ENCODE results near the gene CLASRP.

GRCh38 chr19:45099467-45100191, 60.8 kb downstream of the CLASRP start:
- no peak for TF ChIP-seq EZH2phosphoT487 (IDR thresholded peaks at IDR 0.05; ENCODE audit: low read depth)
- no peak for TF ChIP-seq CTCF (IDR thresholded peaks at IDR 0.05; ENCODE audit: low read depth, low read length)
